Activated B cell treated with CpG ODN at 0.5 μM for 24 hours (primary cell): ENCODE results near the gene SLC25A42. TPM values are rescaled to one million over a fixed set of nuclear protein-coding genes. Genes with fewer than 3 reads are reported as not detected.
A peak's percentile ranks its signal among the peaks of the same experiment; 100 is the strongest.

Experiments
- ATAC-seq: fragments of 200-7000 bp; cut with Tn5 transposase; one replicate; pipeline ENCODE4 v1.10.0; 2021; ENCODE audit warnings: low read depth, mild to moderate bottlenecking, moderate library complexity
- CTCF ChIA-PET: fragments of 350-600 bp; sonication (Branson Sonifier 250); formaldehyde crosslinking; loops from one replicate; lab custom pipeline; 2021; ENCODE audit warnings: antibody characterized with exemption; lab: Charles Lee
- POLR2A ChIA-PET: fragments of 350-600 bp; sonication (Branson Sonifier 250); formaldehyde crosslinking; loops from one replicate; lab custom pipeline; 2021; ENCODE audit warnings: antibody characterized with exemption; lab: Charles Lee
- DNase-seq: peaks from one replicate; pipeline ENCODE4 v3.0.0; 2022
- H3K27ac Mint-ChIP-seq: one replicate; pipeline ENCODE4 v1.8.0; 2020; ENCODE audit warnings: mixed read lengths
- H3K27me3 Mint-ChIP-seq: one replicate; pipeline ENCODE4 v1.8.0; 2021; ENCODE audit warnings: mixed read lengths
- H3K36me3 Mint-ChIP-seq: one replicate; pipeline ENCODE4 v1.8.0; 2021; ENCODE audit warnings: low read depth, mixed read lengths
- H3K4me1 Mint-ChIP-seq: one replicate; pipeline ENCODE4 v1.8.0; 2021; ENCODE audit warnings: mixed read lengths
- H3K4me3 Mint-ChIP-seq: one replicate; pipeline ENCODE4 v1.8.0; 2020; ENCODE audit warnings: mild to moderate bottlenecking, mixed read lengths
- H3K9me3 Mint-ChIP-seq: one replicate; pipeline ENCODE4 v1.8.0; 2020; ENCODE audit warnings: mixed read lengths
- intact Hi-C: fragments of 100-400 bp; cut with micrococcal nuclease; formaldehyde crosslinking; loops from one replicate; pipeline ENCODE4 v1.15.1; 2024
- total RNA-seq: library from RNA; stranded (reverse); gene quantifications from 2 replicates; pipeline ENCODE4 v1.2.3, GENCODE V29; 2022
- TF ChIP-seq, protein P1 (sequence below): fragments of 200-600 bp; IDR thresholded peaks from one replicate; pipeline ENCODE4 v1.8.0; 2022; ENCODE audit warnings: antibody characterized with exemption, mild to moderate bottlenecking

SLC25A42 gene
- total RNA-seq, 1 donor from 2014 or later = 17.5 TPM

- Mint-ChIP-seq H3K4me1 (peaks cover 27% of the 10 kb centered on the region), H3K9me3 (no peaks in the 10 kb centered on the region), H3K27ac (peak overlapping the region; percentile 80), H3K36me3 (peaks cover 24% of the 10 kb centered on the region), H3K27me3 (no peaks in the 10 kb centered on the region), H3K4me3 (no peak overlapping the region)
- intact Hi-C loops = no loop called here
- no peak for DNase-seq
- ChIA-PET CTCF (no interaction called here), POLR2A (no interaction called here)
- TF ChIP-seq, protein P1, sequence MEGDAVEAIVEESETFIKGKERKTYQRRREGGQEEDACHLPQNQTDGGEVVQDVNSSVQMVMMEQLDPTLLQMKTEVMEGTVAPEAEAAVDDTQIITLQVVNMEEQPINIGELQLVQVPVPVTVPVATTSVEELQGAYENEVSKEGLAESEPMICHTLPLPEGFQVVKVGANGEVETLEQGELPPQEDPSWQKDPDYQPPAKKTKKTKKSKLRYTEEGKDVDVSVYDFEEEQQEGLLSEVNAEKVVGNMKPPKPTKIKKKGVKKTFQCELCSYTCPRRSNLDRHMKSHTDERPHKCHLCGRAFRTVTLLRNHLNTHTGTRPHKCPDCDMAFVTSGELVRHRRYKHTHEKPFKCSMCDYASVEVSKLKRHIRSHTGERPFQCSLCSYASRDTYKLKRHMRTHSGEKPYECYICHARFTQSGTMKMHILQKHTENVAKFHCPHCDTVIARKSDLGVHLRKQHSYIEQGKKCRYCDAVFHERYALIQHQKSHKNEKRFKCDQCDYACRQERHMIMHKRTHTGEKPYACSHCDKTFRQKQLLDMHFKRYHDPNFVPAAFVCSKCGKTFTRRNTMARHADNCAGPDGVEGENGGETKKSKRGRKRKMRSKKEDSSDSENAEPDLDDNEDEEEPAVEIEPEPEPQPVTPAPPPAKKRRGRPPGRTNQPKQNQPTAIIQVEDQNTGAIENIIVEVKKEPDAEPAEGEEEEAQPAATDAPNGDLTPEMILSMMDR = no peak
- peak; percentile 99 for ATAC-seq
Observed at GRCh38 chr19:19039901-19040300, 23.9 kb upstream of the SLC25A42 start.

GRCh38 chr19:19040417-19040816, 23.4 kb upstream of the SLC25A42 start:
- CTCF ChIA-PET = no interaction called here
- no peak for ATAC-seq
- peak overlapping the region; percentile 80 for H3K27ac Mint-ChIP-seq
- H3K4me3 Mint-ChIP-seq = no peak overlapping the region
- H3K36me3 Mint-ChIP-seq = peaks cover 28% of the 10 kb centered on the region
- H3K9me3 Mint-ChIP-seq = no peaks in the 10 kb centered on the region
- H3K27me3 Mint-ChIP-seq = no peaks in the 10 kb centered on the region
- peaks cover 26% of the 10 kb centered on the region for H3K4me1 Mint-ChIP-seq
- TF ChIP-seq, protein P1 = no peak
- no peak for DNase-seq
- intact Hi-C loops = no loop called here
- POLR2A ChIA-PET = no interaction called here

DNA sequence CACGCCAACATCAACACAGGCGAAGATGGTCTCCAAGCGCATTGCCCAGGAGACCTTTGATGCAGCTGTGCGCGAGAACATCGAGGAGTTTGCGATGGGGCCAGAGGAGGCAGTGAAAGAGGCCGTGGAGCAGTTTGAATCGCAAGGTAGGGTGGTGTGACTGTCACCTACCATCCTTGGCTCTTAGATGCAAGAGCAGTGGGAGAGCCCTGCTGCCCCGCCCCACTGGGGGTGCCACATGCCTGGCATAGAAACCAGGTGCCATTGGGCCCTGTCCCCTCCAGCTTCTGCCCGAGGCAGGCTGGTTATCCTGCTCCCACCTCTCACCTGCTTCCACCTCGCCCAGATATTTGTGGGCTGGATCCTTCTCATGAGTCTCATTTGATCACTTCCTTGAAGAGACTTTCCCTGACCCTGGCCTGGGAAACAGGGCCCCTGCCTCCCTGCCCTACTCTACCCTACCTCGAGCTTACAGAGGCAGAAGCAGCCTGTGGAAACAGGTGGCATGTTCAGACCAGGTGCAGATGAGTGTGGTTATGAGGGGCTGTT, 21.0 kb upstream of the SLC25A42 start:
- DNase-seq (no peak), ATAC-seq (no peak)
- TF ChIP-seq, protein P1 = no peak
- Mint-ChIP-seq H3K4me1 (peaks cover 20% of the 10 kb centered on the region), H3K27me3 (no peaks in the 10 kb centered on the region), H3K27ac (no peak overlapping the region), H3K9me3 (no peaks in the 10 kb centered on the region), H3K4me3 (no peak overlapping the region), H3K36me3 (peaks cover 36% of the 10 kb centered on the region)
- intact Hi-C loops = no loop called here
- CTCF ChIA-PET = no interaction called here
- POLR2A ChIA-PET = no interaction called here

DNA sequence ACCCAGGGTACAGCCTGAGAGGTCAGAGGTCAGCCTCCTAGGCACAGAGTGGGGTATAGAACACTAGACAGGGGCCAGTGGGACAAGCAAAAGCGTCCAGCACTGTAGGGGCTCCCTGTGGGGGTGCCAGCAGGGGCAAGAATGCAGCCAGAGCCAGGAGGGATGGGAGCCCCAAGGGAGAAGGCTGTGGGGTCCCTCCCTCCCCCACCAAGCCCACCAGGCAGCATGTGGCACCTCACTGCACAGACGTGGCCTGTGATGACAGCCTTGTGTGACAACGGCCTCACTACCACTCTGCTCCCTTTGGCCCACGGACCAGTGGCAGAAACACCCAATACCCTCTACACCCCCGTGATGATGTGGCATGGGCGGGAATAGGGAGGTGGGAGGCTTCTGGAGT, 20.3 kb upstream of the SLC25A42 start:
- Mint-ChIP-seq H3K4me3 (no peak overlapping the region), H3K4me1 (peaks cover 20% of the 10 kb centered on the region), H3K36me3 (peaks cover 39% of the 10 kb centered on the region), H3K27me3 (no peaks in the 10 kb centered on the region), H3K27ac (no peak overlapping the region), H3K9me3 (no peaks in the 10 kb centered on the region)
- CTCF ChIA-PET = no interaction called here
- ATAC-seq (no peak), DNase-seq (no peak)
- POLR2A ChIA-PET = no interaction called here
- TF ChIP-seq, protein P1 = no peak
- intact Hi-C loops = no loop called here

- ChIA-PET POLR2A (no interaction called here), CTCF (no interaction called here)
- DNase-seq (no peak), ATAC-seq (no peak)
- intact Hi-C loops = no loop called here
- Mint-ChIP-seq H3K4me1 (peaks cover 20% of the 10 kb centered on the region), H3K27me3 (no peaks in the 10 kb centered on the region), H3K4me3 (no peak overlapping the region), H3K36me3 (peaks cover 41% of the 10 kb centered on the region), H3K9me3 (no peaks in the 10 kb centered on the region), H3K27ac (no peak overlapping the region)
- TF ChIP-seq, protein P1 = no peak
Observed at GRCh38 chr19:19043881-19044280, 19.9 kb upstream of the SLC25A42 start.
